Anterior cingulate cortex (tissue), 58 donors: Measurements from ENCODE around the gene LPAR3.

Experiments used
- DNase-seq, 58 donors: peaks; one replicate each; lab custom pipeline; 2025; lab: John Stamatoyannopoulos, UW

Gene LPAR3

GRCh38 chr1:84859866-84860265 lies 33.1 kb downstream of the LPAR3 start:
- DNase-seq: no peak

DNA sequence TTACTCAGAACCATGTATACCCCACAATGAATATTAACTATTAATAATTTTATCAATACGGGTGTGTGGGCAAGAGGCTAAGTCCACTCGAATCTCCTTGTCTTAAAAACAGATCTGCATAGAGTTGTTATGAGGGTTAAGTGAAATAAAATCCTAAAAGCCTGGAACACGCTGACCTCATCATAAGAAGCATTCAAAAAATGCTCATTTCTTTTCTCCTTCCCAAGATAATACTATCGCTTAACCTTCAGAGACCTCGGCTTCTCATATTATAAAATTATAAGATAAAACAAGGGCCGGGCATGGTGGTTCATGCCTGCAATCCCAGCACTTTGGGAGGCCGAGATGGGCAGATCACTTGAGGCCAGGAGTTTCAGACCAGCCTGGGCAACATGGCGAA lies 35.1 kb downstream of the LPAR3 start:
- no peak for DNase-seq

DNA sequence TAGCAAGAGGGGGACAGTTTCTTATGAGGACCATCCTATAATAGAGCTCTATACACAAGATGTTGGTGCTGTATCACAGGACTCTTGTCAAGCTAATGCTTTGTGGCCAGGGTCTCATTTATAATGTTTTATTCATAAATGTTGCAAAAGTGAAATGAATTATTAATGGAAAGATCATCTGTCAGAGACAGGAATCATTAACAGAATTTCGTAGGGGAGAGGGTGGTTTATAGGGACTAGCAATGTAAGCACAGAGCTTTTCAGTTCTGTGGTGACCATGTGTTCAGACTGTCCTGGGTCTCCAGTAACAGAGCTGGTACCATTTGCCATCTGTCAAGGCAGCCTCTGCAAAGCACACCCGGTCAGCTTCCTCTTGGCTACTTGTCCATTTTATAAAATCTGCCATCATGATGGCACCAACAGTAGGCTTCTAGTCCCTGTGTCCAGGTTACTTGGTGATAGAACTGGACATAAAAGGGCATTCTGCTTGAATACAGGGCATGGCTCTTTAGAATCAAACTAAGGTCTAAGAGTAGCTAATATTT lies 36.2 kb downstream of the LPAR3 start:
- no peak for DNase-seq

DNA sequence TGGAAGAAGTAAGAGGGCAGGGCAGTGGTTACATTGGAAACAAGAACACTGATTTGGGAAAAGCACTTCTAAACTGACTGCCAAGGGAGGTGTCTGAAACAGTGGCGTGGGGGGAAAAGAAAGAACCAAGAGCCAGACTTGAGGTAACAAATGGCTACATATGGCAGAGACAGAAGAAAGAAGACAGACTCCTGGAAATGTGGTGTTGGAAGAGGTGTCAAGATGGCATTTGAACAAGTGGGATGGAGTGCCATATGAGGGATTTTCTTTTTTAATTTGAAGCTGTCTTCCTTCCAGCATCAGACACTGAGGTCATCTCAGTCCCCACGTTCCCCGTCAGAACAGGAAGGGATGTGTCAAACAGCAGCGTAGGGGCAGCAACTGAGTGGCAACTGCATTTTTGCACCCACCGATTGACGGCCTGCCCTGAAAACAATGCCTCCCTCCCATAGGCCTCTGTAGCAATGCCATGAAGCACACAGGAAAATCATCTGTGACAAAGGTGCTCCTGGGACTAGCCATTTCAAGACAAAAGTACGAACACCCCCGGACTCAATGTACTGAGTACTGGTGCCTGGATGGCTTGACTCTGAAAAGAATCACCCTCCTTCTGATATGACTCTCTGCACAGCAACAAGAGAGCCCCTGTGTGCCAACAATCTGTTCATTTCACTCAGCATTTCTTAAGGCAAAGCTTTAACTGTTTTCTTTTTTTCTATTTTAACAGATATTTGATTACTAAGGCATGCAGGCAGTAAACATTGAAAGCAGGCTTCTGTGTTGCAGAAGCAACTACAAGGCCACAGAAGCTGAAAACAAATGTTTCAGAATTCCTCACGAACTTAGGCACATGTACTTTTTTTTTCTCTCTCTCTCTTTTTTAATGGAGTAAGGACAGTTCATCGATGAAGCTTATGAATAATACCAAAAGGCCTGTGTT lies 37.0 kb downstream of the LPAR3 start:
- peak in 18 of 58 donors; percentile 3 to 65 (median 29) for DNase-seq

DNA sequence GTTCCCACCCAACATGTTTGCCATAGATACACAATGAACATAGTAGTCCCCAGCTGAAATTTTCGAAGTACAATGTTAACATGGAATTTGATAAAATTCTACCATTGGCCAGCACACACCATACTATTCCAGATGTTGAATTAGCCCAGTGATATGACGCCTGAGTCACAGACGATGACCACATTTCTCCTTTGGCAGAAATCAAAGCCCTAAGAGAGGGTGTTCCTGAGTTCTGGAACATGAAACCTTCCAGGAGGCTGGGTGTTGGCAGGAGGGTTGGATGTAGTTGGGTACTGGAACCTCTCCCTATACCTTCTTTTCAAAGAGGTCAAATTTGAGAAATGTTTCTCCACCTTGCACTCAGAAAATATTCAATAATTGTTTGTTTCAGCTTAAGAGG lies 37.8 kb downstream of the LPAR3 start:
- no peak for DNase-seq

DNA sequence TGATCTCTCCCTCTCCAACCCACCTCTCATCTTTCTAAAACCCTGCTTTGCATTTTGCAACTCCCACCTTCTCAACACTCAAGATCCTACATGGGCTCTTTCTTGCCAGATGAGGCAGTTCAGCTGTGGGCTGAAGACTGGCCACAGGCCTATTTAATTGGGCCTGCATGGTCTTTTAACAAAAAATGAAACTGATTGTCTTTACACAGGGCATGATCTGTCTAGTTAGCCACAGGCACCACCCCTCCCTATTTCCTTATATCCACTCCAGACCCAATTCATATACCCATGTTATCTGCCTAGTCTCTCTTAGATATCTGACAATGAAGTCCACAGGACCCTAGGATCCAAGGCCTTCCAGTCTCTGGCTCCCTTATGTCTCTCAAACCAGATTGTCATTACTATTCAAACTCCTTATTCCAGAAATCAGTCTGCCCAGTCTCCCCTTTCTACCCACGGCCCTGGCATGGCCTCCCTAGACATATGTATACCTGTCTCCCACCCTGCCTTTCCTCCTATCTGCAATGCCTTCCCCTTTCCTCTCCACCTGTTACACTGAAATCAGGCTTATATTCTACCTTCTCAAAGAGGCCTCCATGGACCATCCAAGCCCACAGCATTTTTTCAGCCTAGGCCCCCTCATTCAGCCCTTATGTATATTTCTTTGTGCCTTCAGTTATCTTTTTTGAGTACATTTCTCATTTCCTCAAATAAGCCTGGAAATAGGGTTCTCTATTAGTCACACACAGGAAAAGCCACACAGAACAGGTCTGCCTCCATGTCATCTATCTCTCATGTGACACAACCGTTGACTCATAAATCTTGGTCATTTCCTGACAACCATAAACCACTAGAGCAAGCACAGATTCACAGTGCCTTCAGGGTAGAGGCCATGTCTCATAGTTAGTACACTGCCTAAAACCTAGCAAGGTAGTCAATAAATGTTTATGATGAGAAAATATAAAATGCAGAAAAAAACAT lies 39.0 kb downstream of the LPAR3 start:
- no peak for DNase-seq

GRCh38 chr1:84851839-84852238 lies 41.2 kb downstream of the LPAR3 start:
- peak in 5 of 58 donors; percentile 1 to 24 (median 5) for DNase-seq

- no peak for DNase-seq
Observed at GRCh38 chr1:84849357-84849975, 43.5 kb downstream of the LPAR3 start.

GRCh38 chr1:84847253-84848250 lies 45.5 kb downstream of the LPAR3 start:
- peak in 38 of 58 donors; percentile 3 to 78 (median 29) for DNase-seq

- no peak for DNase-seq
Observed at GRCh38 chr1:84846387-84846786, 46.6 kb downstream of the LPAR3 start.

DNA sequence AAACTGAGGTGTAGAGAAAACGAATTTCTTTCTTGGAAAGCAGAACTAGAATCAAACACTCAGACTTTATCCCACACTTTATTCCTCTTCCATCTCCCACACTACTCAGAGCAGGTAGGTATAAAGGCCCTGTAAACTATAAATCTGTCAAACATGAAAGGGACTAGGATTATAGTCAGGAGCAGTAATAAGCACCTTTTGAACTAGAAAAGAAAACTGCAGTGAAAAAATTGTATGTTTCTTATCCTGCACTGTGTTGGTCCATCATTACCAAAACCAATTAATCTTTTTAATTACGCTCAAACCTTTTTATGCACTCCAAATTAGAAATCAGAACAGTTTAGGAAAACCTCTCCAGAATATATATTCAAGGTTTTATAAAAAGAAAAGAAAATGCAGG lies 47.6 kb downstream of the LPAR3 start:
- no peak for DNase-seq

DNA sequence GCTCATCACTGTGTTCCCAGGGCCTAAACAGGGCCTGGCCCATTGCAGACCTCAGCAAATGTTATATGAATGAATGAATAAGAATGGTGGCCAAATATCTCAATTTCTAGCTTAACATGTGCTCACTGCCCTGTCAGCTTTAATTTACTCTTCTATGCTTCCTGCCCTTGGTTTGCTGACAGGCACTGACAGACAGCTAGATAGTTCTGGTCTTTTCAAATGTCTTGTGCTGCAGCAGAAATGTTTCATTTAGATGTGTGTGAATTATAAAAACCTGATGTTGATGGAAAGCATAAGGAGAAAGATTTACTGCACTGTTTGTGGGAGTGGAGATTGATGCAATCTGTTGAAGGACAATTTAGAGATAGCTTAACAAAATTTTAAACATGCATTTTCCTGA lies 48.9 kb downstream of the LPAR3 start:
- DNase-seq: no peak

GRCh38 chr1:84842748-84843231 lies 50.2 kb downstream of the LPAR3 start:
- no peak for DNase-seq

DNA sequence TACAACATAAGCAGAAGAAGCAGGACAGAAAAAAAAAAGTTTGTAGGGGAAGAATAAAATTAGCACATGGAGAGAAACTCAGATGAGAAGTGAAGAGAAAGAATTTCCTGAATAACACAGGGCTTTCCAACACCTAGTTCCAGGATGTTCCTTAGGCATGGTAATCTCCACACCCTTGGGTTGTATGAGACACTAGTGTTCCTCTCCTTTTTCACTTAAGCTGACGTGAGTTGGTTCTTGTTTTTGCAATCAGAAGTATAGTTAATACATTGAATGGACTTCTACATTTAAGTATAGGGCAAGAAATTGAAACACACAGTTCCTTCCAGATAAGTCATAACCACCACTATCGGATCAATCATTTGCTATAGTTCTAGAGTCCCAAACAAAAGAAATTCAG lies 51.0 kb downstream of the LPAR3 start:
- DNase-seq: no peak

GRCh38 chr1:84840346-84840745 lies 52.7 kb downstream of the LPAR3 start:
- DNase-seq: no peak

DNA sequence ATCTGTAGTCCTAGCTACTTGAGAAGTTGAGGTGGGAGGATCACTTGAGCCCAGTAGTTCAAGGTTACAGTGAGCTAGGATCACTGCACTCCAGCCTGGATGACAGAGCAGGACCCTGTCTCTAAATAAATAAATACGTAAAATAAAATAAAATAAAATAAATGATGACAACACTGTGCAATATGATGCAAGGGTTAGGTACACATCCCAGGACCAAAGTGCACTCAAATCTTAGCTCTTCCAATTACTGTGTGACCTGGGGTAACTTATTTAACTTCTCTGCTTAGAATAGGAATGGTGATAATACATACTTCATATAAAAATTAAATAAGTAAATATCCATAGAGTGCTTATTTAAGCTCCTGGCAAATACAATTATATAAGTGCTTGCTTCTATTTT lies 53.5 kb downstream of the LPAR3 start:
- DNase-seq: no peak

GRCh38 chr1:84836145-84836544 lies 56.9 kb downstream of the LPAR3 start:
- DNase-seq: no peak

- no peak for DNase-seq
Observed at GRCh38 chr1:84835169-84835568, 57.8 kb downstream of the LPAR3 start.
